GM21737 (cell line): Measurements from ENCODE around the gene TTC7B.

Experiments
- ATAC-seq: cut with Tn5 transposase; IDR thresholded peaks from one replicate; pipeline ENCODE4 v1.9.1; 2021; ENCODE audit warnings: mild to moderate bottlenecking, moderate library complexity; ENCODE audit not compliant: unreplicated experiment

TTC7B gene

GRCh38 chr14:90678420-90678819, 137.8 kb downstream of the TTC7B start:
- ATAC-seq = no peak

- ATAC-seq = no peak
Measured at GRCh38 chr14:90677484-90678050, 138.7 kb downstream of the TTC7B start.

GRCh38 chr14:90676912-90677311, 139.3 kb downstream of the TTC7B start:
- ATAC-seq = no peak

- no peak for ATAC-seq
Measured at GRCh38 chr14:90676356-90676755, 139.9 kb downstream of the TTC7B start.

GRCh38 chr14:90675399-90675798, 140.8 kb downstream of the TTC7B start:
- no peak for ATAC-seq

- no peak for ATAC-seq
Measured at GRCh38 chr14:90674716-90675115, 141.5 kb downstream of the TTC7B start.

GRCh38 chr14:90674043-90674670, 142.1 kb downstream of the TTC7B start:
- no peak for ATAC-seq

GRCh38 chr14:90671382-90672234, 144.6 kb downstream of the TTC7B start:
- no peak for ATAC-seq

- ATAC-seq = no peak
Measured at GRCh38 chr14:90669731-90670130, 146.5 kb downstream of the TTC7B start.

- ATAC-seq = no peak
Measured at GRCh38 chr14:90666571-90666970, 149.7 kb downstream of the TTC7B start.

- ATAC-seq = no peak
Measured at GRCh38 chr14:90665321-90666000, 150.8 kb downstream of the TTC7B start.

GRCh38 chr14:90664911-90665310, 151.3 kb downstream of the TTC7B start:
- ATAC-seq = no peak

GRCh38 chr14:90663680-90664079, 152.6 kb downstream of the TTC7B start:
- no peak for ATAC-seq

GRCh38 chr14:90663140-90663539, 153.1 kb downstream of the TTC7B start:
- ATAC-seq = no peak

GRCh38 chr14:90661866-90662265, 154.4 kb downstream of the TTC7B start:
- no peak for ATAC-seq

GRCh38 chr14:90660865-90661570, 155.2 kb downstream of the TTC7B start:
- no peak for ATAC-seq

GRCh38 chr14:90659156-90659555, 157.1 kb downstream of the TTC7B start:
- ATAC-seq = no peak

GRCh38 chr14:90658541-90658967, 157.7 kb downstream of the TTC7B start:
- ATAC-seq = no peak

- no peak for ATAC-seq
Measured at GRCh38 chr14:90656973-90657372, 159.3 kb downstream of the TTC7B start.

- no peak for ATAC-seq
Measured at GRCh38 chr14:90655829-90656228, 160.4 kb downstream of the TTC7B start.

- ATAC-seq = no peak
Measured at GRCh38 chr14:90654831-90655276, 161.4 kb downstream of the TTC7B start.
